ENCODE data around the gene RIBC1.

DNA sequence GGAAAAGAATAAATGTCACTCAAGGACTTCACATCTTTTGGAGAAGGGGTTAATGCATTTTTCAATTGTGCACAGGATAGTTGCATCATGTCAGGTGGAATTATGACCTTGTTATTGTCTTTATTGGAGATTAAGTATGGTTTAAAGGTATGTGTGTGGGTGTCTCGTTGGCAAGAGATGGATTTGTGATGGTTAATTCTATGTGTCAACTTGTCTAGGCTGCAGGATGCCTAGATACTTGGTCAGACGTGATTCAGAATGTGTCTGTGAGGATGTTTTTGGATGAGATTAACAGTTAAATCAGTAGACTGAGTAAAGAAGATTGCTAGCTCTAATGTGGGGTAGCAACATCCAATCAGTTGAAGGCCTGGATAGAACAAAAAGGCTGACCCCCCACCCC is 53.7 kb downstream of the RIBC1 start:
- TF ChIP-seq CTCF (IDR thresholded peaks at IDR 0.05 in 2 of 3, conservative IDR thresholded peaks at IDR 0.05 in 1 of 3; ENCODE audit: borderline replicate concordance in 1 of 3, insufficient read depth in 1 of 3, low read depth in 2 of 3, low read length in 2 of 3) (no peak), TCF7L2 (IDR thresholded peaks at IDR 0.05; ENCODE audit: borderline replicate concordance, extremely low read depth, insufficient read depth, insufficient read length) (no peak), SP1 (IDR thresholded peaks at IDR 0.05; ENCODE audit: low read depth) (no peak), POLR2AphosphoS5 (IDR thresholded peaks at IDR 0.05; ENCODE audit: low read depth, low read length) (no peak), EZH2 (IDR thresholded peaks at IDR 0.05) (no peak)
